HG03565 (cell line): ENCODE results near the gene GALNT3.

ENCODE experiments used
- ATAC-seq: cut with Tn5 transposase; IDR thresholded peaks from one replicate; pipeline ENCODE4 v1.9.1; 2021; ENCODE audit warnings: mild to moderate bottlenecking, moderate library complexity; ENCODE audit not compliant: unreplicated experiment

GALNT3 gene

GRCh38 chr2:165796819-165797530, 2.9 kb upstream of the GALNT3 start:
- ATAC-seq = no peak

GRCh38 chr2:165796129-165796528, 2.1 kb upstream of the GALNT3 start:
- no peak for ATAC-seq

GRCh38 chr2:165795011-165795410, 964 bp upstream of the GALNT3 start:
- peak; percentile 16 for ATAC-seq

- ATAC-seq = peak; percentile 98
These were observed 485 bp upstream of the GALNT3 start for GRCh38 chr2:165794536-165794928.

GRCh38 chr2:165793161-165793778, 777 bp downstream of the GALNT3 start:
- no peak for ATAC-seq

- ATAC-seq = no peak
These were observed 2.0 kb downstream of the GALNT3 start for GRCh38 chr2:165792104-165792454.

GRCh38 chr2:165791421-165792103, 2.5 kb downstream of the GALNT3 start:
- ATAC-seq = no peak

- no peak for ATAC-seq
These were observed 3.6 kb downstream of the GALNT3 start for GRCh38 chr2:165790466-165790865.

GRCh38 chr2:165787334-165787733, 6.7 kb downstream of the GALNT3 start:
- ATAC-seq = no peak

GRCh38 chr2:165779706-165780105, 14.3 kb downstream of the GALNT3 start:
- ATAC-seq = no peak

GRCh38 chr2:165778653-165779451, 15.2 kb downstream of the GALNT3 start:
- ATAC-seq = no peak

GRCh38 chr2:165778187-165778556, 15.9 kb downstream of the GALNT3 start:
- no peak for ATAC-seq

GRCh38 chr2:165777522-165778186, 16.4 kb downstream of the GALNT3 start:
- ATAC-seq = no peak

GRCh38 chr2:165776796-165777195, 17.3 kb downstream of the GALNT3 start:
- ATAC-seq = no peak

GRCh38 chr2:165776013-165776412, 18.0 kb downstream of the GALNT3 start:
- ATAC-seq = no peak

- no peak for ATAC-seq
These were observed 20.4 kb downstream of the GALNT3 start for GRCh38 chr2:165773684-165774083.

- ATAC-seq = no peak
These were observed 21.9 kb downstream of the GALNT3 start for GRCh38 chr2:165772183-165772582.

GRCh38 chr2:165766326-165766927, 27.6 kb downstream of the GALNT3 start:
- ATAC-seq = no peak

- ATAC-seq = no peak
These were observed 31.3 kb downstream of the GALNT3 start for GRCh38 chr2:165762723-165763122.

GRCh38 chr2:165757906-165758675, 36.0 kb downstream of the GALNT3 start:
- ATAC-seq = no peak
